DOHH2 (cell line): ENCODE results near the gene DOK6.

ENCODE experiments used
- CTCF ChIP-seq: fragments of 200-600 bp; sonication (generic); IDR thresholded peaks from one replicate; pipeline ENCODE4 v1.5.1; 2014; ENCODE audit warnings: antibody characterized with exemption, mild to moderate bottlenecking, low read depth, low read length; ENCODE audit not compliant: poor library complexity, severe bottlenecking
- EZH2phosphoT487 ChIP-seq: fragments of 200-600 bp; sonication (generic); IDR thresholded peaks from 2 replicates; pipeline ENCODE4 v1.6.1; 2017; ENCODE audit warnings: borderline replicate concordance, mild to moderate bottlenecking, antibody characterized with exemption, low read length, moderate library complexity, mixed read lengths

- TF ChIP-seq CTCF (no peak), EZH2phosphoT487 (no peak)
These were observed 230.6 kb downstream of the DOK6 start for GRCh38 chr18:69631281-69631680.
